GM19372 (cell line): ENCODE measurements around the gene EPHB3.

Experiments used
- ATAC-seq: cut with Tn5 transposase; IDR thresholded peaks from one replicate; pipeline ENCODE4 v1.9.1; 2021; ENCODE audit warnings: mild to moderate bottlenecking, low read depth, moderate library complexity; ENCODE audit not compliant: unreplicated experiment

Gene EPHB3

GRCh38 chr3:184561061-184561912 is at the start of gene EPHB3:
EPHB3 (plus strand) TSS chr3:184561785; CDS start chr3:184562236, 451 bp downstream.
- ATAC-seq: peak; percentile 92

GRCh38 chr3:184512621-184513020 is 49.0 kb upstream of the EPHB3 start:
- ATAC-seq: no peak

GRCh38 chr3:184513276-184514170 is 48.1 kb upstream of the EPHB3 start:
- peak; percentile 91 for ATAC-seq

DNA sequence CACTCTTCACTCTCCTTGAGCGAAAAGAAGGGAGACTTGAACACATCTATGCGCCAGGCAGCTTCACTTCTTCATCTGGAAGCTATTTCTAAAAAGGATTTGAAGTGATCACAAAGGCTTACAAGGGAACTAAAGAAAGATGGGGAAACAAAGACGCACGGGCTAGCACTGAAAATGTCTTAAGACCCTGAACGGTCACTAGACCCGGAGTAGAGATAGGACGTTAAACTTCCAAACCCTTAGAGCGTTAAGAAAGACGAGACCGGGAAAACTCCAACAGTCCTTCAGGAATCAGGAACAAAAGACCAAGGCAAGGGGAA is 47.5 kb upstream of the EPHB3 start:
- no peak for ATAC-seq

DNA sequence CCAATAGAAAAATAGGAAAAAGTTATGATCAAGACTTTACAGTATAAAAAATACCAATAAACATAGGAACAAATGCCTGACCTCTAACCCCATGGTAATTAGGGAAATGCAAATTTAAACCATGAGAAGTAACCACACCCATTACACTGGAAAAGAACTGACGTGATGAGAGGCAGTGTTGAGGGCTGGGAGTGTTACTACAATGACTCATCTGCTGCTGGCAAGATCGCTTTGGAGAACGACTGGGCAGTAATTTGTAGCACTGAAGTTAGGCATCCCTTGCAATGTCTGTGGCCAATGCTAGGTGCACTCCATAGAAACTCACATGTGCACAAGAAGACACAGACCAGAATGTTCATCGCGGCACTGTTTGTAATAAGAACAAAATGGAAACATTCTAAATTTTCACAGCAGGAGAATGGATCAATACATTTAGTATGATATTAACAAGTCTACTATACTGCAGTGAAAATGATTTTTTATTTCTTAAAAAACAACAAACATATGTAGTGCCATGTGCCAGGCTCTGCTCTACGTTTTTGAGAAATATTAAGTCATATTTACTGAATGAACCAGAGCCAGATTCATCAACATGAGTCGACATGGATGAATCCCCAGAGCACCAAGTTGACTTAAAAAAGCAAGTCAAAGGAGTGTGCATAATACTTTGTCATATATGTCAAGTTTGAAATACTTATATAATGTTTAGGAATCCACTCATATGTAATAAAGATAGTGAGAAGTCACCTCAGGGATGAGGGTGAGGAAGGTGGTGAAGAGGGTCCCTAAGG is 37.6 kb upstream of the EPHB3 start:
- ATAC-seq: no peak

- no peak for ATAC-seq
These were observed 36.6 kb upstream of the EPHB3 start for GRCh38 chr3:184524981-184525336.

DNA sequence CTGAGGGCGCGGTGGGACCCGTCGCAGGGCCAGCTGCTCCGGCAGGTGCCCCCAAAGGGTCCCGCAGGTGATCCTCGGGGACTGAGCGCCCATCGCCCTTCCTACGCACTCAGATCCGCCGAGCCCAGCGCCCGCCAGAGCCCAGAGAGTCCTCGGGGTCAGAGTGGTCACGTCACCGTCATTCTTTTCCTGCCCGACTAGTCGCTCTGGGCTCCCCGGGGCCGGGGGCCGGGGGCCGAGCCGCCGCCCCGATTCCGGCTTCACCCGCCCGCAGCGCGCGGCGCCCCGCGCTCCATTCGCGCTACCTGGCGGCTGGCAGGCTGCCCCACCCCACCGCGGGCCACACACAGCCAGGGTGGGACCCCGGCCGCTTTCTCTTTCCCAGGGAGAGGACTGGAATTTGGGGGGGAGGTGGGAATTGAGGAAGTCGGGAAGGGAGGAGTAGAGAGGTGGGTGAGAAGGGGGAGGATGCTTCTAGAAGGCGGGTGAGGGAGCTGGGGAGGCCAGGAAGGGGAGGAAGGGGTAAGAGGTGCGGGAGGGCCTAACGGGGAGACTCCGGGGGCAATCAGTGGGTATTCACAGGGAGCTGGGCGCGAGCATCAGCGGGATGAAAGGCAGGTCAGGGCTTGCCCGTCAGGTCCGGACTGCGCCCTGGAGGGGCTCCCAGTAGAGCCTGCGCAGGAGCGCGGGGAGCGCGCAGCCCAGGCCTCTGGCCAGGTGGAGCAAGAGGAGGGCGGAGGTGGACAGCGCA is 36.1 kb upstream of the EPHB3 start:
- no peak for ATAC-seq

GRCh38 chr3:184526088-184526433 is 35.5 kb upstream of the EPHB3 start:
- no peak for ATAC-seq

DNA sequence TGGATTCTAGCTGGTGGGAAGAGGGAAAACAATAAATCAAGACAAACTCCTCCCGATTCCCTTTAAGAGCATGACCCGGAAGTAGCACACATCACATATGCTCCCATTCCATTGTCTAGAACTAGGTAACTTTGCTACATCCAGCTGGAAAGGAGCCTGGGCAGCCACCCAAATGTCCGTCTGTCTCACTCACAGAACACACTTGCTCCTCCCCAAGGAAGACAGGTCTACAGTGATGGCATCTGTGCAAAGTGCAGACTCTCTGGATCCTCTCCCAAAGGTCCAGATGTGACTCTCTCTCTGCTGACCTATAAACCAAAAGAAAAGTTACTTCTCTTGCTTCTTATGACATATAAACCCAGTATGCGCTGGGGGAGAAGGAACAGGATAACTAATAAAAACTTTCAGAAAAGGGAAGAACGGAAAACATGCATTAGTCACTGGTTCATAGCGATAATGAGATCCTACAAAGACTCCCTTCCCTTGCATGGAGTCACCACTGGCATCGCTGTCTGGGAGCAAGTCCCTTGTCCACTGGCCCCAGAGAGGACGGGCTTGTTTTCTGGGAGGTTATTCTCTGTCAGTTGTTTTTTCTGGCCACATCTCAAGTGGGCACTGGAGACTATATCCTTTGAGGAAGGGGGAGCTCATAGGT is 29.8 kb upstream of the EPHB3 start:
- ATAC-seq: no peak

- no peak for ATAC-seq
These were observed 28.4 kb upstream of the EPHB3 start for GRCh38 chr3:184532940-184533732.

DNA sequence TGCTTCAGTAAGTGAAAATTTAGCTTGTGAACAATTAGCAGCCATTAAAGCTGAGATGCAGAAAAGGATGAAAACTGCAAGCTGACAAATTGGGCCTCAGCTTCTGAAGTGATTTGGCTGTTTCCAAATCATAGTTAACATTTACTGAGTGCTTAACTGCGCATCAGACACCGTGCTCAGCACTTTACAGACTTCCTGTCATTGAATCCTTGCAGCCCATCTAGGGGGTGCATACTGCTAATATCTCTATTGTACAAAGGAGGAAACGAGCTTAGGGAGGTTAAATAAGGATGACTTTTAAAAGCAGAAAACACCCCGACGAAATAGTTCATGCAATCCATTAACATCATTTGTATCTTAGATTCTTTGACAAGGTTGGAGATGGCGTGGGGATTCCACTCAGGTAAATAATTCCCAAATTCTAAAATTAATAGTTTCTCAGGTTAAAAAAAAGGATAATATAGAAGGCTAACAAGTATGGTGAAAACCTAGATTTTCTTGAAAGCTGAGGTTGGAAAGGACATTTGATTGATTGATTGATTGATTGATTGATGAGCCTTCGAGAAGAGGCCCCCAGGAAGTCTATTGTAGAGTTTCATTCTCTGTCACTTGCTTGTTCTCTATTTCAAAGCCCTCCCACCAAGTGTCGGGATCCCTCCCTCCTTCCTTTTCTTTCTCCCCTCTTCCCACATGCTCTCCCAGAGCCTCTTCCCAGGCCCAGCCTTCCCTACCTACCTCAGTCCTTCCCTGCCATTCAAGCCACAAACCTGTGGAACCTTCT is 23.5 kb upstream of the EPHB3 start:
- no peak for ATAC-seq

DNA sequence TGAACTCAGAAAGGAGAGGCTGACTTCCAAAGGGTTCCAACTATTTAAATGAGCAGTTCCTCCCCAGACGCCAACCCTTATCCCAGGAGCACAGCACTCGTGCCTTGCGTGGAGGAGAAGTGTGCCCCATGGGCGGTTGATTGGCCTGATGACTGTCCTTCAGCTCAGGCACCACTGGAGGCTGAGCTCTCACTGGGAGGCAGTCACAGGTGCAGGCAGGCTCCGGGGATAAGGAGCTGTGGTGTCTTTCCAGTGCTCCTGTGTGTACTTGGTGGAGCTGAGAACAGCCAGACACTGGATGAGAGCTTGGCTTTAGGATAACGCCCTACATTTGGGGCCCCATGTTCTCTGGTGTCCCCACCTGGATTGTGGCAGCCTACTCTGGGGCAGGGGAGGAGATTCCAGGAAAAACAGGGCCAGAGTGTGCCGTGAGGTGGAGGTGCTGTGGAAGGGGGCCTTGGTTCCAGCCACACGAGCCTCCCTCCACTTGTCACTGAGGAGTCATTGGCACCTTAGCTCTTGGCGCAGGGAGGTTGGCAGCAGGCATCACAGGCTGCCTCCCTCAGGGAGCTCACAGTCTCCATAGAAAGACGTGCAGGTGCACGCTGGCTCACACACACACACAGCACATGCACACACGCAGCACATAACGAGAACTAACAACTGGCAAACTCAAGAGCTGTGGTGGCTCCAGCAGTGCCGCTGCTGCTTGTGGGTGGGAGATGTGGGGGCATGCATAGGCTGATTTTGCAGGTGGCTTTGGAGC is 22.7 kb upstream of the EPHB3 start:
- ATAC-seq: no peak

- ATAC-seq: no peak
These were observed 21.7 kb upstream of the EPHB3 start for GRCh38 chr3:184539801-184540435.

- no peak for ATAC-seq
These were observed 20.6 kb upstream of the EPHB3 start for GRCh38 chr3:184540777-184541681.

GRCh38 chr3:184541886-184542562 is 19.6 kb upstream of the EPHB3 start:
- ATAC-seq: no peak

GRCh38 chr3:184542577-184542976 is 19.0 kb upstream of the EPHB3 start:
- no peak for ATAC-seq
